Umbilical cord (tissue), 2 donors: ENCODE data around the gene SEMA5A. TPM values are rescaled to one million over a fixed set of nuclear protein-coding genes. Genes with fewer than 3 reads are reported as not detected.

Experiments
- DNase-seq: peaks from one replicate; pipeline ENCODE4 v3.0.0-alpha.2; 2015; ENCODE audit warnings: low spot score
- total RNA-seq: library from RNA; depleted of rRNA; stranded (reverse); fragments of >200 nt; gene quantifications from one replicate; pipeline ENCODE4 v1.2.3, GENCODE V29; 2014; ENCODE audit warnings: low replicate concordance; ENCODE audit not compliant: insufficient read depth

The SEMA5A gene
- total RNA-seq, 1 donor from 2014 or later = 24.8 TPM

GRCh38 chr5:9222054-9222976 lies 323.6 kb downstream of the SEMA5A start:
- DNase-seq = no peak

- DNase-seq = no peak
Observed at GRCh38 chr5:9218358-9218757, 327.5 kb downstream of the SEMA5A start.

GRCh38 chr5:9212605-9213004 lies 333.3 kb downstream of the SEMA5A start:
- no peak for DNase-seq

GRCh38 chr5:9209846-9210492 lies 335.9 kb downstream of the SEMA5A start:
- DNase-seq = no peak

- peak; percentile 59 for DNase-seq
Observed at GRCh38 chr5:9207817-9208418, 338.0 kb downstream of the SEMA5A start.

- no peak for DNase-seq
Observed at GRCh38 chr5:9202636-9203035, 343.2 kb downstream of the SEMA5A start.

GRCh38 chr5:9201761-9202160 lies 344.1 kb downstream of the SEMA5A start:
- DNase-seq = peak; percentile 5

GRCh38 chr5:9201011-9201410 lies 344.9 kb downstream of the SEMA5A start:
- peak; percentile 59 for DNase-seq

GRCh38 chr5:9198394-9198793 lies 347.5 kb downstream of the SEMA5A start:
- no peak for DNase-seq

GRCh38 chr5:9197881-9198260 lies 348.0 kb downstream of the SEMA5A start:
- no peak for DNase-seq

GRCh38 chr5:9196403-9197227 lies 349.3 kb downstream of the SEMA5A start:
- DNase-seq = no peak

- peak; percentile 35 for DNase-seq
Observed at GRCh38 chr5:9194509-9194908, 351.4 kb downstream of the SEMA5A start.

- no peak for DNase-seq
Observed at GRCh38 chr5:9192266-9192665, 353.6 kb downstream of the SEMA5A start.

GRCh38 chr5:9189681-9190080 lies 356.2 kb downstream of the SEMA5A start:
- DNase-seq = no peak

- no peak for DNase-seq
Observed at GRCh38 chr5:9188956-9189355, 356.9 kb downstream of the SEMA5A start.

GRCh38 chr5:9188131-9188530 lies 357.7 kb downstream of the SEMA5A start:
- DNase-seq = no peak

GRCh38 chr5:9187614-9188013 lies 358.3 kb downstream of the SEMA5A start:
- DNase-seq = no peak

- DNase-seq = no peak
Observed at GRCh38 chr5:9186069-9186468, 359.8 kb downstream of the SEMA5A start.

GRCh38 chr5:9183992-9184391 lies 361.9 kb downstream of the SEMA5A start:
- DNase-seq = no peak

GRCh38 chr5:9182899-9183695 lies 362.8 kb downstream of the SEMA5A start:
- no peak for DNase-seq

- DNase-seq = no peak
Observed at GRCh38 chr5:9176641-9177040, 369.2 kb downstream of the SEMA5A start.
